GM12878 (cell line): ENCODE data around the gene HSP90AB1. TPM values are rescaled to one million over a fixed set of nuclear protein-coding genes. Genes with fewer than 3 reads are reported as not detected.
A peak's percentile ranks its signal among the peaks of the same experiment; 100 is the strongest.

Experiments
- BMI1 ChIP-seq: fragments of 450-650 bp; IDR thresholded peaks from 2 replicates; pipeline ENCODE4 v1.6.1; 2016; ENCODE audit warnings: mild to moderate bottlenecking, moderate library complexity, borderline replicate concordance
- DPF2 ChIP-seq: fragments of 450-650 bp; IDR thresholded peaks from 2 replicates; pipeline ENCODE4 v1.6.1; 2017; ENCODE audit warnings: mild to moderate bottlenecking
- FOS ChIP-seq: IDR thresholded peaks from 3 replicates; pipeline ENCODE4 v1.6.1; 2011; ENCODE audit warnings: borderline replicate concordance; ENCODE audit not compliant: insufficient read length; ENCODE audit errors: extremely low read depth
- IKZF2 ChIP-seq, 2 experiments: fragments of 450-650 bp; IDR thresholded peaks; 2 replicates each; pipeline ENCODE4 v1.6.1; 2017; ENCODE audit warnings: mild to moderate bottlenecking in 2 of 2, moderate library complexity in 2 of 2
- KLF5 ChIP-seq: fragments of 450-650 bp; IDR thresholded peaks from 2 replicates; pipeline ENCODE4 v1.6.1; 2014; ENCODE audit warnings: mild to moderate bottlenecking; ENCODE audit not compliant: partially characterized antibody
- MYC ChIP-seq: IDR thresholded peaks from 2 replicates; pipeline ENCODE4 v1.6.1; 2011; ENCODE audit warnings: mild to moderate bottlenecking, low read length, moderate library complexity, inconsistent platforms; ENCODE audit not compliant: insufficient read depth, insufficient replicate concordance, insufficient read length, severe bottlenecking
- POLR2AphosphoS5 ChIP-seq: IDR thresholded peaks from 2 replicates; pipeline ENCODE4 v1.6.1; 2011; ENCODE audit warnings: mild to moderate bottlenecking, low read length, inconsistent platforms
- POU2F2 ChIP-seq: IDR thresholded peaks from 3 replicates; pipeline ENCODE4 v1.6.1; 2011; ENCODE audit warnings: low read depth, mild to moderate bottlenecking, low read length, borderline replicate concordance
- RAD51 ChIP-seq: fragments of 450-650 bp; IDR thresholded peaks from 2 replicates; pipeline ENCODE4 v1.6.1; 2016; ENCODE audit warnings: moderate library complexity, mild to moderate bottlenecking, inconsistent platforms
- SMARCA5 ChIP-seq: fragments of 450-650 bp; IDR thresholded peaks from 2 replicates; pipeline ENCODE4 v1.6.1; 2017; ENCODE audit warnings: mild to moderate bottlenecking
- TAF1 ChIP-seq: IDR thresholded peaks from 2 replicates; pipeline ENCODE4 v1.6.1; 2011; ENCODE audit warnings: mild to moderate bottlenecking, low read depth, low read length, borderline replicate concordance
- TBL1XR1 ChIP-seq: IDR thresholded peaks from 2 replicates; pipeline ENCODE4 v1.6.1; 2012; ENCODE audit warnings: low read depth, low read length, improper control_type of control experiment
- polyA plus RNA-seq, 11 experiments: library from polyadenylated mRNA; depleted of rRNA in 4 of 11; unstranded in 6 of 11; stranded (reverse) in 5 of 11; fragments of >200 nt; fragmentation: Nextera tagmentation in 4 of 11; fragmentation: Illumina TruSeq in 1 of 11; extraction: Ambion mirVana in 4 of 11; extraction: Trizol in 1 of 11; gene quantifications; 1 replicate in 1 of 11; 2 replicates in 10 of 11; pipeline versions ENCODE4 v1.2.1 to v1.2.3, GENCODE V29; 2011 to 2016; ENCODE audit warnings: inconsistent platforms in 2 of 11, missing spikeins in 2 of 11, low read depth in 1 of 11
- total RNA-seq, 4 experiments: library from RNA; depleted of rRNA in 3 of 4; stranded (reverse); fragments of >200 nt in 3 of 4; fragmentation: Illumina TruSeq in 1 of 4; extraction: Trizol in 1 of 4; gene quantifications; 2 replicates each; pipeline versions ENCODE4 v1.2.1 to v1.2.3, GENCODE V29; 2013 to 2021
- TF ChIP-seq, protein P1 (sequence below): fragments of 450-650 bp; conservative IDR thresholded peaks from 2 replicates; pipeline ENCODE4 v1.6.1; 2017; ENCODE audit warnings: mild to moderate bottlenecking, moderate library complexity
- TF ChIP-seq, protein P2 (sequence below): fragments of 450-650 bp; IDR thresholded peaks from 2 replicates; pipeline ENCODE4 v1.6.1; 2017; ENCODE audit warnings: mild to moderate bottlenecking, moderate library complexity
- TF ChIP-seq, protein P3 (sequence below): IDR thresholded peaks from 2 replicates; pipeline ENCODE4 v1.6.1; 2011; ENCODE audit warnings: mild to moderate bottlenecking, low read depth, low read length, moderate library complexity; ENCODE audit not compliant: insufficient replicate concordance
- TF ChIP-seq, protein P4 (sequence below): IDR thresholded peaks from 2 replicates; pipeline ENCODE4 v1.6.1; 2011; ENCODE audit warnings: borderline replicate concordance, low read depth, mild to moderate bottlenecking, moderate library complexity, low read length; ENCODE audit not compliant: insufficient read depth, poor library complexity, severe bottlenecking
- TF ChIP-seq, protein P5 (sequence below): fragments of 450-650 bp; IDR thresholded peaks from 2 replicates; pipeline ENCODE4 v1.6.1; 2016; ENCODE audit warnings: mild to moderate bottlenecking

HSP90AB1 gene
- total and polyA plus RNA-seq, 10 of the 15 experiments (the other 5 are each of a cell fraction or from before 2014, with no cell fraction given) = 988 to 1,682 (median 1,146) TPM

DNA sequence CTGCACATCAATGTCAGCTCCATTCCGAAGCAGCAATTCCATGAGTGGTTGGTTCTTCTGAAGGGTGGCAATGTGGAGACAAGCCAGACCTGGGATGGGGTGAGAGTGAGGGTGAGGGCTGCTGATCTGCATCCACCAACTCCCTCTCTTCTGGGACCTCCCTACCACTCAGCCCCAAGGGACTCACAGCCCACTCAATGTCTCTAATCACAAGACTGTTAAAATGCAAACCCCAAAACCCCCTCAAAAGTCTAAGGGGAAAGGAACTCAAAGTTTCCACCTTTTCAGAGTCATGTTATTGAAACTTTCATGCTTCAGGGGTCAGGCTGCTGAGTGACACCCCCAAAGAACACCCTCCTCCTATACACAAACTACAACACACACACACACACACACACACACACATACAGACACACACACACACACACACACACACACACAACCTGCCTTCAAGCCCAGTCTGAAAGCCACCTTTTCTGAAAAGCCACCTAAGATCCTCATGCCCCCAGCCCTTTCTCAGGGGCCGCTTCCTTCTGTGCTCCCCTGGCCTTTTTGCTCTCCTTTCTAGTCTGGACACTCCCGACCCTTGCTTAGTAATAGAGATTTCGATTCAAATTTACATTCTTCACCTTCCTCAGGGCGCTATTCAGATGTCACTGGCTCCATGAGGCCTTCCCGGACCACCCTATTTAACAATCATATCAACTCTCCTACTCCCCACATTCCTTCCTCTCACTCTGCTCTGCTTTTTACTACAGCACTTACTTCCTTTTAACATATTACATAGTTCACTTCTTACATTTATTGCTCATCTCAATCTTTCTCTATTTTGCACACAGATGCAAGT lies 13.8 kb downstream of the HSP90AB1 start (continued):
- TF ChIP-seq, protein P1, sequence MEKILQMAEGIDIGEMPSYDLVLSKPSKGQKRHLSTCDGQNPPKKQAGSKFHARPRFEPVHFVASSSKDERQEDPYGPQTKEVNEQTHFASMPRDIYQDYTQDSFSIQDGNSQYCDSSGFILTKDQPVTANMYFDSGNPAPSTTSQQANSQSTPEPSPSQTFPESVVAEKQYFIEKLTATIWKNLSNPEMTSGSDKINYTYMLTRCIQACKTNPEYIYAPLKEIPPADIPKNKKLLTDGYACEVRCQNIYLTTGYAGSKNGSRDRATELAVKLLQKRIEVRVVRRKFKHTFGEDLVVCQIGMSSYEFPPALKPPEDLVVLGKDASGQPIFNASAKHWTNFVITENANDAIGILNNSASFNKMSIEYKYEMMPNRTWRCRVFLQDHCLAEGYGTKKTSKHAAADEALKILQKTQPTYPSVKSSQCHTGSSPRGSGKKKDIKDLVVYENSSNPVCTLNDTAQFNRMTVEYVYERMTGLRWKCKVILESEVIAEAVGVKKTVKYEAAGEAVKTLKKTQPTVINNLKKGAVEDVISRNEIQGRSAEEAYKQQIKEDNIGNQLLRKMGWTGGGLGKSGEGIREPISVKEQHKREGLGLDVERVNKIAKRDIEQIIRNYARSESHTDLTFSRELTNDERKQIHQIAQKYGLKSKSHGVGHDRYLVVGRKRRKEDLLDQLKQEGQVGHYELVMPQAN = no peak
- no peak for TF ChIP-seq FOS
- peak; percentile 69; the same call in 1 of the 3 replicates for TF ChIP-seq POU2F2
- 0 out of 2 replicates have a peak, but pooled peaks have one; percentile 11 for TF ChIP-seq SMARCA5
- peak; percentile 89 for TF ChIP-seq POLR2AphosphoS5
- TF ChIP-seq DPF2 = peak; percentile 74
- TF ChIP-seq, protein P2, sequence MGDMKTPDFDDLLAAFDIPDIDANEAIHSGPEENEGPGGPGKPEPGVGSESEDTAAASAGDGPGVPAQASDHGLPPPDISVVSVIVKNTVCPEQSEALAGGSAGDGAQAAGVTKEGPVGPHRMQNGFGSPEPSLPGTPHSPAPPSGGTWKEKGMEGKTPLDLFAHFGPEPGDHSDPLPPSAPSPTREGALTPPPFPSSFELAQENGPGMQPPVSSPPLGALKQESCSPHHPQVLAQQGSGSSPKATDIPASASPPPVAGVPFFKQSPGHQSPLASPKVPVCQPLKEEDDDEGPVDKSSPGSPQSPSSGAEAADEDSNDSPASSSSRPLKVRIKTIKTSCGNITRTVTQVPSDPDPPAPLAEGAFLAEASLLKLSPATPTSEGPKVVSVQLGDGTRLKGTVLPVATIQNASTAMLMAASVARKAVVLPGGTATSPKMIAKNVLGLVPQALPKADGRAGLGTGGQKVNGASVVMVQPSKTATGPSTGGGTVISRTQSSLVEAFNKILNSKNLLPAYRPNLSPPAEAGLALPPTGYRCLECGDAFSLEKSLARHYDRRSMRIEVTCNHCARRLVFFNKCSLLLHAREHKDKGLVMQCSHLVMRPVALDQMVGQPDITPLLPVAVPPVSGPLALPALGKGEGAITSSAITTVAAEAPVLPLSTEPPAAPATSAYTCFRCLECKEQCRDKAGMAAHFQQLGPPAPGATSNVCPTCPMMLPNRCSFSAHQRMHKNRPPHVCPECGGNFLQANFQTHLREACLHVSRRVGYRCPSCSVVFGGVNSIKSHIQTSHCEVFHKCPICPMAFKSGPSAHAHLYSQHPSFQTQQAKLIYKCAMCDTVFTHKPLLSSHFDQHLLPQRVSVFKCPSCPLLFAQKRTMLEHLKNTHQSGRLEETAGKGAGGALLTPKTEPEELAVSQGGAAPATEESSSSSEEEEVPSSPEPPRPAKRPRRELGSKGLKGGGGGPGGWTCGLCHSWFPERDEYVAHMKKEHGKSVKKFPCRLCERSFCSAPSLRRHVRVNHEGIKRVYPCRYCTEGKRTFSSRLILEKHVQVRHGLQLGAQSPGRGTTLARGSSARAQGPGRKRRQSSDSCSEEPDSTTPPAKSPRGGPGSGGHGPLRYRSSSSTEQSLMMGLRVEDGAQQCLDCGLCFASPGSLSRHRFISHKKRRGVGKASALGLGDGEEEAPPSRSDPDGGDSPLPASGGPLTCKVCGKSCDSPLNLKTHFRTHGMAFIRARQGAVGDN = peak; percentile 77
- TF ChIP-seq TBL1XR1 = peak; percentile 57; the same call in 1 of the 2 replicates
- TF ChIP-seq BMI1 = peak; percentile 72; the same call in 1 of the 2 replicates
- TF ChIP-seq, protein P3, sequence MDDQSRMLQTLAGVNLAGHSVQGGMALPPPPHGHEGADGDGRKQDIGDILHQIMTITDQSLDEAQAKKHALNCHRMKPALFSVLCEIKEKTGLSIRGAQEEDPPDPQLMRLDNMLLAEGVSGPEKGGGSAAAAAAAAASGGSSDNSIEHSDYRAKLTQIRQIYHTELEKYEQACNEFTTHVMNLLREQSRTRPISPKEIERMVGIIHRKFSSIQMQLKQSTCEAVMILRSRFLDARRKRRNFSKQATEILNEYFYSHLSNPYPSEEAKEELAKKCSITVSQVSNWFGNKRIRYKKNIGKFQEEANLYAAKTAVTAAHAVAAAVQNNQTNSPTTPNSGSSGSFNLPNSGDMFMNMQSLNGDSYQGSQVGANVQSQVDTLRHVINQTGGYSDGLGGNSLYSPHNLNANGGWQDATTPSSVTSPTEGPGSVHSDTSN = peak; percentile 83
- TF ChIP-seq TAF1 = 0 out of 2 replicates have a peak, but pooled peaks have one; percentile 47
- TF ChIP-seq, protein P4, sequence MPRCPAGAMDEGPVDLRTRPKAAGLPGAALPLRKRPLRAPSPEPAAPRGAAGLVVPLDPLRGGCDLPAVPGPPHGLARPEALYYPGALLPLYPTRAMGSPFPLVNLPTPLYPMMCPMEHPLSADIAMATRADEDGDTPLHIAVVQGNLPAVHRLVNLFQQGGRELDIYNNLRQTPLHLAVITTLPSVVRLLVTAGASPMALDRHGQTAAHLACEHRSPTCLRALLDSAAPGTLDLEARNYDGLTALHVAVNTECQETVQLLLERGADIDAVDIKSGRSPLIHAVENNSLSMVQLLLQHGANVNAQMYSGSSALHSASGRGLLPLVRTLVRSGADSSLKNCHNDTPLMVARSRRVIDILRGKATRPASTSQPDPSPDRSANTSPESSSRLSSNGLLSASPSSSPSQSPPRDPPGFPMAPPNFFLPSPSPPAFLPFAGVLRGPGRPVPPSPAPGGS = peak; percentile 61
- TF ChIP-seq KLF5 = no peak
- peak; percentile 93 to 97; a peak in 3 of 4 replicates for TF ChIP-seq IKZF2 (IDR thresholded peaks at IDR 0.05)
- TF ChIP-seq, protein P5, sequence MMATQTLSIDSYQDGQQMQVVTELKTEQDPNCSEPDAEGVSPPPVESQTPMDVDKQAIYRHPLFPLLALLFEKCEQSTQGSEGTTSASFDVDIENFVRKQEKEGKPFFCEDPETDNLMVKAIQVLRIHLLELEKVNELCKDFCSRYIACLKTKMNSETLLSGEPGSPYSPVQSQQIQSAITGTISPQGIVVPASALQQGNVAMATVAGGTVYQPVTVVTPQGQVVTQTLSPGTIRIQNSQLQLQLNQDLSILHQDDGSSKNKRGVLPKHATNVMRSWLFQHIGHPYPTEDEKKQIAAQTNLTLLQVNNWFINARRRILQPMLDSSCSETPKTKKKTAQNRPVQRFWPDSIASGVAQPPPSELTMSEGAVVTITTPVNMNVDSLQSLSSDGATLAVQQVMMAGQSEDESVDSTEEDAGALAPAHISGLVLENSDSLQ = peak; percentile 97
- TF ChIP-seq RAD51 = peak; percentile 58
- peak; percentile 28 for TF ChIP-seq MYC
